HG02885 (cell line): Measurements from ENCODE around the gene BAIAP2.

Source experiments
- ATAC-seq: cut with Tn5 transposase; IDR thresholded peaks from one replicate; pipeline ENCODE4 v1.9.1; 2021; ENCODE audit warnings: mild to moderate bottlenecking; ENCODE audit not compliant: unreplicated experiment, poor library complexity

BAIAP2 gene

GRCh38 chr17:81082177-81083073, 47.5 kb downstream of the BAIAP2 start:
- no peak for ATAC-seq

GRCh38 chr17:81083125-81083765, 48.3 kb downstream of the BAIAP2 start:
- no peak for ATAC-seq

GRCh38 chr17:81084680-81085419, 49.9 kb downstream of the BAIAP2 start:
- ATAC-seq, result no peak

- no peak for ATAC-seq
Observed at GRCh38 chr17:81085420-81085911, 50.5 kb downstream of the BAIAP2 start.

GRCh38 chr17:81086789-81087551, 52.0 kb downstream of the BAIAP2 start:
- ATAC-seq, result no peak

- ATAC-seq, result no peak
Observed at GRCh38 chr17:81090361-81091136, 55.6 kb downstream of the BAIAP2 start.

- no peak for ATAC-seq
Observed at GRCh38 chr17:81091154-81091553, 56.2 kb downstream of the BAIAP2 start.

- no peak for ATAC-seq
Observed at GRCh38 chr17:81091774-81092517, 57.0 kb downstream of the BAIAP2 start.

GRCh38 chr17:81092518-81093095, 57.7 kb downstream of the BAIAP2 start:
- no peak for ATAC-seq

- no peak for ATAC-seq
Observed at GRCh38 chr17:81093619-81094508, 58.9 kb downstream of the BAIAP2 start.

GRCh38 chr17:81094509-81095382, 59.8 kb downstream of the BAIAP2 start:
- no peak for ATAC-seq

GRCh38 chr17:81095383-81095762, 60.4 kb downstream of the BAIAP2 start:
- no peak for ATAC-seq

- ATAC-seq, result no peak
Observed at GRCh38 chr17:81096741-81097133, 61.8 kb downstream of the BAIAP2 start.

- ATAC-seq, result no peak
Observed at GRCh38 chr17:81097134-81097942, 62.4 kb downstream of the BAIAP2 start.

- no peak for ATAC-seq
Observed at GRCh38 chr17:81097943-81098308, 63.0 kb downstream of the BAIAP2 start.

- no peak for ATAC-seq
Observed at GRCh38 chr17:81099888-81100287, 64.9 kb downstream of the BAIAP2 start.
